CD8-positive, alpha-beta memory T cell (primary cell): ENCODE results near the gene GDF11. TPM values are rescaled to one million over a fixed set of nuclear protein-coding genes. Genes with fewer than 3 reads are reported as not detected.

Experiments used
- CTCF ChIA-PET: fragments of 350-600 bp; sonication (Branson Sonifier 250); formaldehyde crosslinking; loops from one replicate; lab custom pipeline; 2021; ENCODE audit warnings: antibody characterized with exemption; lab: Charles Lee
- POLR2A ChIA-PET: fragments of 350-600 bp; sonication (Branson Sonifier 250); formaldehyde crosslinking; loops from one replicate; lab custom pipeline; 2021; ENCODE audit warnings: antibody characterized with exemption; lab: Charles Lee
- DNase-seq, 5 donors: peaks; one replicate each; pipeline versions ENCODE4 v3.0.0 to v3.0.0-alpha.2; 2020 to 2022; ENCODE audit warnings: mixed read lengths in 1 of 5
- H3K27ac ChIP-seq: one replicate; pipeline ENCODE4 v1.7.0; 2013; ENCODE audit warnings: low read depth, mild to moderate bottlenecking, low read length, moderate library complexity
- H3K27me3 ChIP-seq: 2 replicates; pipeline ENCODE4 v1.7.0; 2013; ENCODE audit warnings: low read length, mild to moderate bottlenecking; ENCODE audit not compliant: insufficient read depth, poor library complexity, severe bottlenecking
- H3K36me3 ChIP-seq: 2 replicates; pipeline ENCODE4 v1.7.0; 2013; ENCODE audit warnings: mild to moderate bottlenecking, low read length, moderate library complexity; ENCODE audit not compliant: insufficient read depth
- H3K4me1 ChIP-seq: 2 replicates; pipeline ENCODE4 v1.7.0; 2013; ENCODE audit warnings: mild to moderate bottlenecking, low read length, moderate library complexity; ENCODE audit not compliant: insufficient read depth
- H3K4me3 ChIP-seq: 2 replicates; pipeline ENCODE4 v1.7.0; 2013; ENCODE audit warnings: mild to moderate bottlenecking, low read length
- H3K9me3 ChIP-seq: 2 replicates; pipeline ENCODE4 v1.7.0; 2013; ENCODE audit warnings: mild to moderate bottlenecking, low read length
- H3K27ac Mint-ChIP-seq, 8 donors: one replicate each; pipeline ENCODE4 v1.8.0; 2020 to 2021; ENCODE audit warnings: mixed read lengths in 8 of 8, mild to moderate bottlenecking in 6 of 8, inconsistent platforms in 3 of 8, moderate library complexity in 3 of 8
- H3K27me3 Mint-ChIP-seq, 2 donors: one replicate each; pipeline ENCODE4 v1.8.0; 2020 to 2021; ENCODE audit warnings: mixed read lengths in 2 of 2, mild to moderate bottlenecking in 1 of 2, moderate library complexity in 1 of 2
- H3K36me3 Mint-ChIP-seq, 3 donors: one replicate each; pipeline ENCODE4 v1.8.0; 2020 to 2021; ENCODE audit warnings: mixed read lengths in 3 of 3, inconsistent platforms in 1 of 3, mild to moderate bottlenecking in 1 of 3
- H3K4me1 Mint-ChIP-seq, 3 donors: one replicate each; pipeline ENCODE4 v1.8.0; 2020 to 2021; ENCODE audit warnings: mixed read lengths in 3 of 3, inconsistent platforms in 1 of 3, mild to moderate bottlenecking in 1 of 3
- H3K4me3 Mint-ChIP-seq, 7 donors: one replicate each; pipeline ENCODE4 v1.8.0; 2020 to 2021; ENCODE audit warnings: mixed read lengths in 7 of 7, mild to moderate bottlenecking in 6 of 7, moderate library complexity in 4 of 7, inconsistent platforms in 2 of 7
- H3K9me3 Mint-ChIP-seq, 5 donors: one replicate each; pipeline ENCODE4 v1.8.0; 2020 to 2022; ENCODE audit warnings: mixed read lengths in 5 of 5, mild to moderate bottlenecking in 3 of 5, moderate library complexity in 2 of 5, inconsistent platforms in 1 of 5
- polyA plus RNA-seq: library from polyadenylated mRNA; unstranded; fragments of 300-500 nt; fragmentation: Illumina TruSeq; gene quantifications from one replicate; pipeline ENCODE4 v1.2.3, GENCODE V29; 2021
- total RNA-seq, 2 experiments: library from RNA; stranded (reverse); gene quantifications; one replicate each; pipeline ENCODE4 v1.2.3, GENCODE V29; 2021

Gene GDF11
- total and polyA plus RNA-seq, 3 experiments from 2014 or later, result 1.4 to 13.5 (median 13.1) TPM

DNA sequence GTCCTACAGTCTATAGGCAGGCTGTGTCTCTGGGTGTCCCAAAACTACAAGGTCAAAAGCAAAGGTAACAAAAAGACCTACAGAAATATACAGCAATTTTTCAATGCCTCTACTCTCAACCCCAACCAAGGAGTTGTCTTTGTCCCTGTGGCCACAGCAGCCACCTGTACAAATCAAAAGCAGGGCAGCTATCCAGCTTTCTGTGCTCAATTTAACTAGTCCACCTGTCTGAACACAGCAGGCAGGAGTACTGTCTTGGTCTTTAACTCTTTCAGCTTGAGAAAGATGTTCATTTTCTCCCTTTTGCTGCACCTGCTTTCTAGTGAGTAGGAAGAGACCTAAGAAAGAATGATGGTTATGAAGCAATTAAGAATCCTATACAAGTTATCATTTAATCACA lies 19.7 kb downstream of the GDF11 start:
- Mint-ChIP-seq H3K36me3 (peaks cover 5 to 66% (median 12%) of the 10 kb centered on the region in 3 donors), H3K27me3 (no peaks in the 10 kb centered on the region), H3K4me1 (peaks cover 11 to 15% (median 14%) of the 10 kb centered on the region in 3 donors), H3K4me3 (no peak overlapping the region), H3K9me3 (no peaks in the 10 kb centered on the region), H3K27ac (no peak overlapping the region)
- Histone ChIP-seq H3K36me3 (peaks cover 37% of the 10 kb centered on the region), H3K4me3 (no peak overlapping the region), H3K27me3 (no peaks in the 10 kb centered on the region), H3K4me1 (no peaks in the 10 kb centered on the region), H3K27ac (no peak overlapping the region), H3K9me3 (no peaks in the 10 kb centered on the region)
- ChIA-PET CTCF (no interaction called here), POLR2A (no interaction called here)
- no peak for DNase-seq

GRCh38 chr12:55765736-55766290 lies 22.9 kb downstream of the GDF11 start:
- H3K9me3 ChIP-seq, result no peaks in the 10 kb centered on the region
- H3K4me1 Mint-ChIP-seq, result peaks cover 12 to 19% (median 18%) of the 10 kb centered on the region in 3 donors
- H3K4me1 ChIP-seq, result no peaks in the 10 kb centered on the region
- no peak overlapping the region for H3K4me3 Mint-ChIP-seq
- peaks cover 0 to 59% (median 9%) of the 10 kb centered on the region in 3 donors for H3K36me3 Mint-ChIP-seq
- H3K27ac Mint-ChIP-seq, result peak overlapping the region in 6 of 8 donors; percentile 4 to 83 (median 77)
- H3K9me3 Mint-ChIP-seq, result no peaks in the 10 kb centered on the region
- no peaks in the 10 kb centered on the region for H3K27me3 ChIP-seq
- no peaks in the 10 kb centered on the region for H3K27me3 Mint-ChIP-seq
- H3K4me3 ChIP-seq, result no peak overlapping the region
- DNase-seq, result no peak
- peaks cover 21% of the 10 kb centered on the region for H3K36me3 ChIP-seq
- ChIA-PET CTCF (interaction anchor here (1.1 kb wide), 1 partner anchor 27 kb away, joined by 3 read pairs; no protein-coding TSS in a partner anchor), POLR2A (no interaction called here)
- H3K27ac ChIP-seq, result no peak overlapping the region

DNA sequence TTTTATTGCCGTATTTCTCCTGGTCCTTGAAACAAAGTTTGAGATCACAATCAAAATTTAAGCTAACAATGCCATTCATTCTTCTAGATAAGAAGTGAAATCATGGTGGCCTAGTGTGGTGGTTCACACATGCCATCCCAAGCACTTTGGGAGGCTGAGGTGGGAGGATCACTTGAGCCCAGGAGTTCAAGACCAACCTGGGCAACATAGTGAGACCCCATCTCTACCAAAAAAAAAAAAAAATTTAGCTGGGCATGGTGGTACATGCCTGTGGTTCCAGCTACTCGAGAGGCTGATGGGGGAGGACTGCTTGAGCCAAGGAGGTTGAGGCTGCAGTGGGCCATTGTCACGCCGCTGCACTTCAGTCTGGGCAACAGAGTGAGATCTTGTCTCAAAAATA lies 24.2 kb downstream of the GDF11 start:
- H3K4me3 ChIP-seq, result no peak overlapping the region
- Mint-ChIP-seq H3K9me3 (no peaks in the 10 kb centered on the region), H3K4me1 (peaks cover 16 to 23% (median 22%) of the 10 kb centered on the region in 3 donors), H3K36me3 (peaks cover 0 to 64% (median 16%) of the 10 kb centered on the region in 3 donors), H3K27me3 (no peaks in the 10 kb centered on the region), H3K27ac (peak overlapping the region in 2 of 8 donors; percentile 66 to 73), H3K4me3 (no peak overlapping the region)
- ChIA-PET POLR2A (no interaction called here), CTCF (interaction anchor here (0.7 kb wide), 1 partner anchor 30 kb away, joined by 3 read pairs; no protein-coding TSS in a partner anchor)
- H3K9me3 ChIP-seq, result no peaks in the 10 kb centered on the region
- H3K27me3 ChIP-seq, result no peaks in the 10 kb centered on the region
- DNase-seq, result no peak
- no peaks in the 10 kb centered on the region for H3K4me1 ChIP-seq
- no peak overlapping the region for H3K27ac ChIP-seq
- H3K36me3 ChIP-seq, result peaks cover 22% of the 10 kb centered on the region

GRCh38 chr12:55771736-55772135 lies 28.8 kb downstream of the GDF11 start:
- H3K27me3 Mint-ChIP-seq, result no peaks in the 10 kb centered on the region
- DNase-seq, result no peak
- CTCF ChIA-PET, result interaction anchor here (1.0 to 1.5 kb wide), 3 partner anchors 15 to 224 kb away, joined by 3 to 4 read pairs (median 3); no protein-coding TSS in a partner anchor
- no peaks in the 10 kb centered on the region for H3K9me3 Mint-ChIP-seq
- Histone ChIP-seq H3K27ac (no peak overlapping the region), H3K4me3 (no peak overlapping the region), H3K4me1 (no peaks in the 10 kb centered on the region), H3K9me3 (no peaks in the 10 kb centered on the region), H3K36me3 (peaks cover 20% of the 10 kb centered on the region), H3K27me3 (no peaks in the 10 kb centered on the region)
- H3K27ac Mint-ChIP-seq, result peak overlapping the region in 6 of 8 donors; percentile 5 to 86 (median 37)
- peaks cover 16 to 34% (median 30%) of the 10 kb centered on the region in 3 donors for H3K4me1 Mint-ChIP-seq
- H3K4me3 Mint-ChIP-seq, result no peak overlapping the region
- peaks cover 0 to 62% (median 22%) of the 10 kb centered on the region in 3 donors for H3K36me3 Mint-ChIP-seq
- POLR2A ChIA-PET, result no interaction called here

GRCh38 chr12:55777856-55778255 lies 34.9 kb downstream of the GDF11 start:
- H3K27me3 ChIP-seq, result no peaks in the 10 kb centered on the region
- ChIA-PET CTCF (no interaction called here), POLR2A (no interaction called here)
- H3K9me3 ChIP-seq, result no peaks in the 10 kb centered on the region
- no peak for DNase-seq
- Mint-ChIP-seq H3K4me1 (peaks cover 9 to 40% (median 26%) of the 10 kb centered on the region in 3 donors), H3K27ac (no peak overlapping the region), H3K9me3 (no peaks in the 10 kb centered on the region), H3K4me3 (no peak overlapping the region), H3K27me3 (no peaks in the 10 kb centered on the region), H3K36me3 (peaks cover 0 to 67% (median 11%) of the 10 kb centered on the region in 3 donors)
- no peaks in the 10 kb centered on the region for H3K4me1 ChIP-seq
- no peak overlapping the region for H3K4me3 ChIP-seq
- H3K36me3 ChIP-seq, result peaks cover 30% of the 10 kb centered on the region
- no peak overlapping the region for H3K27ac ChIP-seq

GRCh38 chr12:55780685-55781084 lies 37.8 kb downstream of the GDF11 start:
- H3K4me1 Mint-ChIP-seq, result peaks cover 5 to 30% (median 19%) of the 10 kb centered on the region in 3 donors
- no peak for DNase-seq

GRCh38 chr12:55788546-55788945 lies 45.6 kb downstream of the GDF11 start:
- H3K4me3 ChIP-seq, result no peak overlapping the region
- peaks cover 47% of the 10 kb centered on the region for H3K36me3 ChIP-seq
- no peak overlapping the region for H3K27ac ChIP-seq
- no peaks in the 10 kb centered on the region for H3K27me3 ChIP-seq
- Mint-ChIP-seq H3K27me3 (no peaks in the 10 kb centered on the region), H3K27ac (peak overlapping the region in 3 of 8 donors; percentile 48 to 52 (median 52)), H3K36me3 (peaks cover 13 to 84% (median 23%) of the 10 kb centered on the region in 3 donors), H3K4me3 (no peak overlapping the region), H3K4me1 (peaks cover 3 to 8% (median 4%) of the 10 kb centered on the region in 3 donors), H3K9me3 (no peaks in the 10 kb centered on the region)
- H3K9me3 ChIP-seq, result no peaks in the 10 kb centered on the region
- POLR2A ChIA-PET, result interaction anchor here (0.6 kb wide), 2 partner anchors 14 to 41 kb away, joined by 3 to 8 read pairs; partner anchors contain the start of gene DNAJC14
- no peaks in the 10 kb centered on the region for H3K4me1 ChIP-seq
- DNase-seq, result no peak
- CTCF ChIA-PET, result interaction anchor here (1.4 kb wide), 1 partner anchor 207 kb away, joined by 3 read pairs; no protein-coding TSS in a partner anchor

More at GRCh38 chr12:55780685-55781084, 37.8 kb downstream of the GDF11 start:
- H3K36me3 Mint-ChIP-seq, result peaks cover under 1 to 83% (median 9%) of the 10 kb centered on the region in 3 donors
- Histone ChIP-seq H3K4me3 (no peak overlapping the region), H3K27me3 (no peaks in the 10 kb centered on the region), H3K27ac (no peak overlapping the region), H3K36me3 (peaks cover 42% of the 10 kb centered on the region), H3K9me3 (no peaks in the 10 kb centered on the region), H3K4me1 (no peaks in the 10 kb centered on the region)
- no peaks in the 10 kb centered on the region for H3K27me3 Mint-ChIP-seq
- no peak overlapping the region for H3K4me3 Mint-ChIP-seq
- ChIA-PET CTCF (interaction anchor here (0.7 kb wide), 1 partner anchor 16 kb away, joined by 3 read pairs; no protein-coding TSS in a partner anchor), POLR2A (interaction anchor here (0.7 kb wide), 1 partner anchor 10 kb away, joined by 6 read pairs; no protein-coding TSS in a partner anchor)
- no peaks in the 10 kb centered on the region for H3K9me3 Mint-ChIP-seq
- H3K27ac Mint-ChIP-seq, result peak overlapping the region in 2 of 8 donors; percentile 48 to 70

DNA sequence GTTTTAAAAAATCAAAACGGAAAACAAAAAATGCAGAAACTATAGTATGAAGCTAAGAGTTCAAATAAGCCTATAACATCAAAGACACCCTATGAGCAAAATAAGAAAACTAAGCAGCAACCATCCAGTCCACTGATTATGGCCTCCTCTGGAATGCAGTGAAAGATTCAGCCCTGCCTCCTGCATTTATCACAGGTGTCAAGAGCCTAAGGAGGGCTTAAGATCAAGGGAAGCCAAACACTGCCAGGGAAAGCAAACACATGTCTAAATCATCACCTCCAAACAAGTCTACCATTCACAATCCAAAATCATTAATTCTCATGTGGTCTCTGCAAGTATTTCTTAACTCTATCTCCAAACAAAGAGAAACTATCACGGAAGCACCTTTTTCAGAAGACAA lies 46.2 kb downstream of the GDF11 start:
- H3K27me3 ChIP-seq, result no peaks in the 10 kb centered on the region
- H3K4me3 ChIP-seq, result no peak overlapping the region
- no peak overlapping the region for H3K27ac ChIP-seq
- peaks cover 49% of the 10 kb centered on the region for H3K36me3 ChIP-seq
- POLR2A ChIA-PET, result interaction anchor here (0.6 kb wide), 2 partner anchors 15 to 839 kb away, joined by 6 to 8 read pairs; no protein-coding TSS in a partner anchor
- Mint-ChIP-seq H3K36me3 (peaks cover 13 to 84% (median 23%) of the 10 kb centered on the region in 3 donors), H3K27me3 (no peaks in the 10 kb centered on the region), H3K27ac (peak overlapping the region in 3 of 8 donors; percentile 48 to 68 (median 54)), H3K4me1 (peaks cover 3 to 8% (median 4%) of the 10 kb centered on the region in 3 donors), H3K4me3 (no peak overlapping the region), H3K9me3 (no peaks in the 10 kb centered on the region)
- no peaks in the 10 kb centered on the region for H3K9me3 ChIP-seq
- H3K4me1 ChIP-seq, result no peaks in the 10 kb centered on the region
- CTCF ChIA-PET, result no interaction called here
- no peak for DNase-seq
